ELF-1 (cell line): ENCODE data around the gene ZNF652.

Experiments used
- DNase-seq: peaks from one replicate; pipeline ENCODE4 v3.0.0-alpha.2; 2016; ENCODE audit warnings: low read depth, low spot score

Gene ZNF652

DNA sequence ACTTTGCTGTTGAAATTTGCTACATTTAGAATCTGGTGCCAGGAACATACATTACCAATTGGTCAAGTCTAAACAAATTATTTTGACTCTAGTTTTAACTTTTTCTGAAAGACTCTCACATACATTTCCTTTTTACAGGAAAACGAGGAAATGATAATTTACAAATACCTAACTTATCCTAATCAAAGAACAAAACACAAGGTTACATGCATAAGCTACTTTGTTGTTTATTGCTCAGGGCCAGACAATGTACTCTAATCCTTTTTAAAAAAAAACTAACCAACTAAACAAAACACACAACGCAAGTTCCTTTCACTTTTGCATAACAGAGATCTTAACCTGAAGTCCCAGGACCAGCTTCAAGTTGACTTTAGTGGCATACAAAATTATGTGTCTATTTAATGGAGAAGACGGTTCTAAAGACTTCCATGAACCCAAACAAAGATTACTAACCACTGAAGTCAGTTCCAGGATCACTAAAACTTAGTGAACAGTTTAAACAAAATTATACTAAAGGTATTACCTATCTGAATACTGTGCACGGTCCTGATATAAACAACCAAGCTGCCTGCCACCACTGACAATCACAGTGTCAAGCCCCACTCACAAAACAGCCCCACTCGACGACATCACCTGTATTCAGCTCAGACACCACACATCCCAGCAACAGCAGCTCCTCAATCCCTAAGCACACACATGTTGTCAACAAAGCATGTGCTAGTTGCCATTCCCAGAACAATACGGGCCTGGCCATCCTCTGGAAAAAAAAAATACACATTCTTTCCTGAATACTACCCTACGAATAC is 1.9 kb downstream of the ZNF652 start:
- no peak for DNase-seq

- DNase-seq = no peak
Measured at GRCh38 chr17:49358641-49359247, 3.3 kb downstream of the ZNF652 start.

DNA sequence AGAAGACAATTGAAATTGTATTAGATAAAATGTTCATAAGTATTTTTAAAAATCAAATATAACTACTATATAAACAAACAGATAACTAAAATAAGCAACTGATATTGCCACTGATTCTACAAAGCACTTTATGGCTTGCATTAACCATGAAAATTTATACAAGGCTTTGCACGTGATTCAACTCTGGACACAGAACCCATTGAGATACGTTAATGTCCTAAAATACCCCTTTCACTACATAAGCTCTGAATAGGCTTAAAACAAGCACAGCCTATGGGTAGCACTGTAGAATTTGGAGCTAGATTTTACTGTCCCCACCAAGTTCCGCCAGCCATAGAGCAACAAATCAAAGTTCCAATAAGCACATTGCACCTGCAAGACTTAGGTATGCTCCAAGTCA is 4.5 kb downstream of the ZNF652 start:
- no peak for DNase-seq

GRCh38 chr17:49356320-49356719 is 5.7 kb downstream of the ZNF652 start:
- DNase-seq = no peak

- DNase-seq = no peak
Measured at GRCh38 chr17:49353607-49354006, 8.4 kb downstream of the ZNF652 start.

- DNase-seq = no peak
Measured at GRCh38 chr17:49352587-49353154, 9.4 kb downstream of the ZNF652 start.

- no peak for DNase-seq
Measured at GRCh38 chr17:49351572-49352140, 10.4 kb downstream of the ZNF652 start.

GRCh38 chr17:49349541-49349940 is 12.5 kb downstream of the ZNF652 start:
- no peak for DNase-seq

DNA sequence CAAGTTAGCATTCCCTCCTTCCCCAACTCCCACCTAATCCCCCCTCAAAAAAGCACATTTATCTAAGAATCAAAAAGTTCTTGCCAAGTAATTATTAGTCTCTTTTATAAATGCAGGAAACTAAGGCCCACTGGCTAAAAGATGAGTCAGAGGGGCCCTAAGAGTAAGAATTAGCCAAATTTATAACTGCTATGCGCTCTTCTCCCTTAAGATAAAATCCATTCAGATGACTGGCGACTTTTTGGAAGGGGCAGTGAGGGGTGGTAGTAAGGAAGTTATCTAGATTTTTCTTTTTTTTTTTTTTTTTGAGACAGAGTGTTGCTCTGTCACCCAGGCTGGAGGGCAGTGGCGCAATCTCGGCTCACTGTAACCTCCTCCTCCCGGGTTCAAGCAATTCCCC is 17.1 kb downstream of the ZNF652 start:
- no peak for DNase-seq

- no peak for DNase-seq
Measured at GRCh38 chr17:49343273-49343672, 18.8 kb downstream of the ZNF652 start.

- no peak for DNase-seq
Measured at GRCh38 chr17:49342575-49342936, 19.5 kb downstream of the ZNF652 start.

DNA sequence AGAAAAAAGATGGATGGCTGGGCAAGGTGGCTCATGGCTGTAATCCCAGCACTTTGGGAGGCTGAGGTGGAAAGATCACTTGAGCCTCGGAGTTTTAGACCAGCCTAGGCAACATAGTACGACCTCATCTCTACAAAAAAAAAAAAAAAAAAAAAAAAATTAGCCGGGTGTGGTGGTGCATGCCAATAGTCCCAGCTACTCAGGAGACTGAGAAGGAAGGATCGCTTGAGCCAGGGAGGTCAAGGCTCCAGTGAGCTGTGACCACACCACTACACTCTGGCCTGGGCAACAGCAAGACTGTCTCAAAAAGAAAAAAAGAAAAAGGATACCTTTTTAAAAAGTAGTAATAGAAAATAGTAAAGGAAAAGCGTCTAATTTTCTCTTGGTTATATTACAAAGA is 20.7 kb downstream of the ZNF652 start:
- DNase-seq = no peak

DNA sequence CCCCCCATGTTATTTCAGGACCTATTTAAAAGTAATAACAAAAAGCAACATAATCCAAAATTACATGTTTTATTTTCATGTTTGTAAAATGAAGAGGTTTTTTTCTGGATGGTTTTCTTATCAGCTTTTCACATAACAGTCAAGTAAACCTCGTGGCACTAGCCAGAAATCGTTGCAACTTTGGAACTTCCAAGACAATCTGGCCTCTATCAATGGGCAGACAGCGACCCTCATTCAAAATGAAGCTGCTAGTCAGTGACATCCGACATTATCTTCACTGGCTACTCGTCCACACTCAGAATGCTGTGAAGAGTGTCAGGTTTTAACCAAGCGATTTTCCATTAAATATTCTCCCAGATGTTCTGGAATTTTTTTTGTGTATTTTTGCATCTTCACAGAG is 22.7 kb downstream of the ZNF652 start:
- no peak for DNase-seq

GRCh38 chr17:49338883-49339282 is 23.2 kb downstream of the ZNF652 start:
- no peak for DNase-seq

GRCh38 chr17:49337884-49338283 is 24.2 kb downstream of the ZNF652 start:
- DNase-seq = no peak

GRCh38 chr17:49334744-49335512 is 27.1 kb downstream of the ZNF652 start:
- DNase-seq = no peak

- DNase-seq = no peak
Measured at GRCh38 chr17:49333804-49334203, 28.2 kb downstream of the ZNF652 start.

GRCh38 chr17:49327835-49328784 is 33.9 kb downstream of the ZNF652 start:
- DNase-seq = no peak

GRCh38 chr17:49325980-49326379 is 36.1 kb downstream of the ZNF652 start:
- DNase-seq = no peak

- no peak for DNase-seq
Measured at GRCh38 chr17:49318435-49318965, 43.5 kb downstream of the ZNF652 start.
